K562 (cell line): ENCODE measurements around the gene LY6G6D. TPM values are rescaled to one million over a fixed set of nuclear protein-coding genes. Genes with fewer than 3 reads are reported as not detected.

Experiments
- ARID3A ChIP-seq: IDR thresholded peaks from 2 replicates; pipeline ENCODE4 v1.6.1; 2012; ENCODE audit warnings: low read depth, low read length, improper control_type of control experiment, borderline replicate concordance
- ASH1L ChIP-seq: fragments of 450-650 bp; IDR thresholded peaks from 2 replicates; pipeline ENCODE4 v1.6.1; 2018; ENCODE audit warnings: borderline replicate concordance, mild to moderate bottlenecking, low read depth; ENCODE audit not compliant: partially characterized antibody
- ATF4 ChIP-seq: fragments of 450-650 bp; formaldehyde crosslinking; IDR thresholded peaks from 2 replicates; pipeline ENCODE4 v1.4.0; 2022; ENCODE audit warnings: mild to moderate bottlenecking, moderate library complexity
- CHD1 ChIP-seq: fragments of 200-600 bp; sonication (generic); IDR thresholded peaks from one replicate; pipeline ENCODE4 v1.6.1; 2012; ENCODE audit warnings: mild to moderate bottlenecking, moderate library complexity, low read length, inconsistent platforms
- ETS1 ChIP-seq: conservative IDR thresholded peaks from 2 replicates; pipeline ENCODE4 v1.6.1; 2011; ENCODE audit warnings: low read depth, mild to moderate bottlenecking, low read length; ENCODE audit not compliant: control insufficient read depth
- GATA2 ChIP-seq: sonication (generic); formaldehyde crosslinking; IDR thresholded peaks from 2 replicates; pipeline ENCODE4 v1.4.0; 2020; ENCODE audit warnings: mild to moderate bottlenecking, missing genetic modification reagents
- GTF2E2 ChIP-seq: fragments of 200-800 bp; sonication (Bioruptor generic); IDR thresholded peaks from 2 replicates; pipeline ENCODE4 v1.6.1; 2016; ENCODE audit warnings: missing genetic modification characterization, missing compliant biosample characterization
- JUN ChIP-seq, 2 experiments: sonication (generic) in 1 of 2; formaldehyde crosslinking in 1 of 2; IDR thresholded peaks; 2 replicates each; pipeline versions ENCODE4 v1.6.1 to v1.8.0; 2012 to 2022; ENCODE audit warnings: borderline replicate concordance in 2 of 2, mild to moderate bottlenecking in 2 of 2, improper control_type of control experiment in 1 of 2, low read depth in 1 of 2, low read length in 1 of 2, missing genetic modification reagents in 1 of 2
- KLF10 ChIP-seq: fragments of 250-450 bp; sonication (Bioruptor Pico); IDR thresholded peaks from 2 replicates; pipeline ENCODE4 v1.6.1; 2021; ENCODE audit warnings: matching md5 sums
- PHF21A ChIP-seq: fragments of 450-650 bp; IDR thresholded peaks from 2 replicates; pipeline ENCODE4 v1.6.1; 2017; ENCODE audit warnings: low read depth, borderline replicate concordance
- POLR3A ChIP-seq: IDR thresholded peaks from 2 replicates; pipeline ENCODE4 v1.6.1; 2011; ENCODE audit warnings: borderline replicate concordance, mild to moderate bottlenecking, moderate library complexity; ENCODE audit not compliant: insufficient read length, insufficient read depth; ENCODE audit errors: extremely low read depth
- PYGO2 ChIP-seq: fragments of 450-650 bp; IDR thresholded peaks from 2 replicates; pipeline ENCODE4 v1.6.1; 2016; ENCODE audit warnings: mild to moderate bottlenecking, missing genetic modification characterization, moderate library complexity, missing compliant biosample characterization
- RNF219 ChIP-seq: fragments of 250-450 bp; sonication (Bioruptor Pico); IDR thresholded peaks from 2 replicates; pipeline ENCODE4 v1.5.0; 2022; ENCODE audit warnings: mild to moderate bottlenecking
- TCFL5 ChIP-seq: fragments of 250-450 bp; sonication (Bioruptor Pico); conservative IDR thresholded peaks from 2 replicates; pipeline ENCODE4 v1.6.1; 2021; ENCODE audit warnings: mild to moderate bottlenecking, moderate library complexity, matching md5 sums
- ZBTB33 ChIP-seq: sonication (generic); formaldehyde crosslinking; IDR thresholded peaks from 2 replicates; pipeline ENCODE4 v1.8.1; 2023; ENCODE audit warnings: mild to moderate bottlenecking, missing genetic modification reagents
- ZNF354B ChIP-seq: fragments of 250-450 bp; sonication (Bioruptor Pico); IDR thresholded peaks from 2 replicates; pipeline ENCODE4 v1.4.0; 2020
- ZNF507 ChIP-seq: conservative IDR thresholded peaks from 2 replicates; pipeline ENCODE4 v1.6.1; 2017; ENCODE audit warnings: missing genetic modification characterization, missing compliant biosample characterization
- ZNF766 ChIP-seq: fragments of 200-800 bp; sonication (Bioruptor generic); conservative IDR thresholded peaks from 2 replicates; pipeline ENCODE4 v1.6.1; 2016; ENCODE audit warnings: missing genetic modification characterization, missing compliant biosample characterization
- polyA plus RNA-seq, 8 experiments: library from polyadenylated mRNA; depleted of rRNA in 4 of 8; stranded (reverse) in 5 of 8; unstranded in 3 of 8; fragments of >200 nt; fragmentation: Nextera tagmentation in 2 of 8; fragmentation: Illumina TruSeq in 1 of 8; extraction: Ambion mirVana in 2 of 8; extraction: Trizol in 1 of 8; gene quantifications; 2 replicates each; pipeline versions ENCODE4 v1.2.1 to v1.2.3, GENCODE V29; 2011 to 2014; ENCODE audit warnings: inconsistent platforms in 1 of 8, missing spikeins in 1 of 8
- total RNA-seq, 7 experiments: library from RNA; depleted of rRNA in 6 of 7; stranded (reverse); fragments of >200 nt in 6 of 7; fragmentation: Illumina TruSeq in 2 of 7; extraction: Trizol in 2 of 7; gene quantifications; 2 replicates each; pipeline versions ENCODE4 v1.2.1 to v1.2.3, GENCODE V29; 2011 to 2021; ENCODE audit warnings: low replicate concordance in 1 of 7

Gene LY6G6D
- total and polyA plus RNA-seq, 9 of the 15 experiments (the other 6 are each of a cell fraction or from before 2014, with no cell fraction given), result 0.30 to 0.38 TPM; not detected in 7

GRCh38 chr6:31665501-31666336, 49.4 kb upstream of the LY6G6D start, which contains the start of gene CSNK2B (continued):
- TF ChIP-seq JUN (IDR thresholded peaks at IDR 0.05; ENCODE audit: borderline replicate concordance, low read depth, low read length), result peak; percentile 51; the same call in 1 of the 2 replicates
- TF ChIP-seq JUN (CRISPR knock-in tag; IDR thresholded peaks at IDR 0.05; ENCODE audit: borderline replicate concordance), result no peak
- TF ChIP-seq PYGO2 (tag), result no peak
- TF ChIP-seq TCFL5 (CRISPR knock-in tag), result no peak
- peak; percentile 39; the same call in 1 of the 2 replicates for TF ChIP-seq ATF4 (CRISPR knock-in tag)
- no peak for TF ChIP-seq PHF21A
- no peak for TF ChIP-seq ZNF507 (tag)
- TF ChIP-seq POLR3A, result no peak
- TF ChIP-seq ETS1, result peak; percentile 98
- TF ChIP-seq ZNF766 (CRISPR knock-in tag), result no peak
- TF ChIP-seq GTF2E2 (tag), result no peak
- TF ChIP-seq ARID3A, result no peak
- TF ChIP-seq GATA2, result no peak
- TF ChIP-seq ZBTB33 (CRISPR knock-in tag), result no peak
- no peak for TF ChIP-seq RNF219 (CRISPR knock-in tag)
- no peak for TF ChIP-seq ASH1L
- TF ChIP-seq KLF10 (CRISPR knock-in tag), result no peak; the same call in 1 of the 2 replicates
- no peak for TF ChIP-seq ZNF354B
- TF ChIP-seq CHD1, result peak; percentile 71
